Stimulated activated CD4-positive, alpha-beta T cell treated with anti-CD3 and anti-CD28 coated beads, TNF-alpha, amount 100 ng/mL, for 48 hours (primary cell): ENCODE results near the gene KCNH1.
A peak's percentile ranks its signal among the peaks of the same experiment; 100 is the strongest.
"Not testable (repeated sequence)": the region's sequence is repeated elsewhere in the genome, so short reads cannot be mapped to it uniquely, and the experiment has no call there.

Experiments used
- DNase-seq, 3 donors: peaks; one replicate each; pipeline ENCODE4 v3.0.0-alpha.2; 2020; ENCODE audit warnings: low read depth in 3 of 3

KCNH1 gene

GRCh38 chr1:211095381-211095780 lies 38.6 kb downstream of the KCNH1 start:
- no peak for DNase-seq

GRCh38 chr1:211092955-211093354 lies 41.0 kb downstream of the KCNH1 start:
- DNase-seq, result no peak

GRCh38 chr1:211091867-211092266 lies 42.1 kb downstream of the KCNH1 start:
- DNase-seq, result no peak

- DNase-seq, result no peak
Measured at GRCh38 chr1:211089536-211089935, 44.4 kb downstream of the KCNH1 start.

GRCh38 chr1:211088156-211088555 lies 45.8 kb downstream of the KCNH1 start:
- DNase-seq, result no peak

GRCh38 chr1:211082824-211083223 lies 51.1 kb downstream of the KCNH1 start:
- no peak for DNase-seq

GRCh38 chr1:211081447-211081846 lies 52.5 kb downstream of the KCNH1 start:
- not testable (repeated sequence) for DNase-seq

GRCh38 chr1:211068976-211069375 lies 65.0 kb downstream of the KCNH1 start:
- DNase-seq, result no peak

GRCh38 chr1:211066781-211067384 lies 67.1 kb downstream of the KCNH1 start:
- DNase-seq, result no peak

GRCh38 chr1:211041838-211042237 lies 92.1 kb downstream of the KCNH1 start:
- not testable (repeated sequence) for DNase-seq

GRCh38 chr1:211037095-211037494 lies 96.9 kb downstream of the KCNH1 start:
- peak in 1 of 3 donors; percentile 4 for DNase-seq

GRCh38 chr1:211036381-211037060 lies 97.4 kb downstream of the KCNH1 start:
- DNase-seq, result no peak

- DNase-seq, result no peak
Measured at GRCh38 chr1:211035821-211036380, 98.0 kb downstream of the KCNH1 start.

GRCh38 chr1:211033921-211034525 lies 99.9 kb downstream of the KCNH1 start:
- no peak for DNase-seq

- no peak for DNase-seq
Measured at GRCh38 chr1:211024901-211025300, 109.0 kb downstream of the KCNH1 start.

- no peak for DNase-seq
Measured at GRCh38 chr1:211019266-211019665, 114.7 kb downstream of the KCNH1 start.

- no peak for DNase-seq
Measured at GRCh38 chr1:211018690-211019089, 115.3 kb downstream of the KCNH1 start.

GRCh38 chr1:211017075-211017718 lies 116.8 kb downstream of the KCNH1 start:
- no peak for DNase-seq

GRCh38 chr1:211014275-211014674 lies 119.7 kb downstream of the KCNH1 start:
- no peak for DNase-seq

GRCh38 chr1:211013346-211014240 lies 120.4 kb downstream of the KCNH1 start:
- DNase-seq, result no peak

- DNase-seq, result not testable (repeated sequence)
Measured at GRCh38 chr1:211011128-211011527, 122.8 kb downstream of the KCNH1 start.
